Calu3 (cell line): ENCODE data around the gene ADAMTS17. TPM values are rescaled to one million over a fixed set of nuclear protein-coding genes. Genes with fewer than 3 reads are reported as not detected.

ENCODE experiments used
- BruUV-seq: library from RNA; stranded (reverse); fragments of 400-500 nt; replicated peaks from 2 replicates; lab custom pipeline; 2021; lab: Mats Ljungman, UMichigan
- CTCF ChIA-PET: fragments of 300-600 bp; sonication (Branson Sonifier 250); formaldehyde crosslinking; loops from one replicate; lab custom pipeline; 2022; ENCODE audit warnings: antibody characterized with exemption; lab: Charles Lee
- DNase-seq: peaks from one replicate; pipeline ENCODE4 v3.0.0; 2022
- H3K27ac Mint-ChIP-seq: one replicate; pipeline ENCODE4 v1.8.0; 2022; ENCODE audit warnings: mixed read lengths; ENCODE audit not compliant: unreplicated experiment
- H3K27me3 Mint-ChIP-seq: one replicate; pipeline ENCODE4 v1.8.0; 2022; ENCODE audit warnings: mixed read lengths; ENCODE audit not compliant: unreplicated experiment
- H3K36me3 Mint-ChIP-seq: one replicate; pipeline ENCODE4 v1.8.0; 2022; ENCODE audit warnings: mild to moderate bottlenecking, moderate library complexity, mixed read lengths; ENCODE audit not compliant: insufficient read depth, unreplicated experiment
- H3K4me1 Mint-ChIP-seq: one replicate; pipeline ENCODE4 v1.8.0; 2022; ENCODE audit warnings: mild to moderate bottlenecking, low read depth, mixed read lengths; ENCODE audit not compliant: unreplicated experiment
- H3K4me3 Mint-ChIP-seq: one replicate; pipeline ENCODE4 v1.8.0; 2022; ENCODE audit warnings: mild to moderate bottlenecking, low read depth, moderate library complexity, mixed read lengths; ENCODE audit not compliant: unreplicated experiment
- H3K9me3 Mint-ChIP-seq: one replicate; pipeline ENCODE4 v1.8.0; 2022; ENCODE audit warnings: low read depth, mixed read lengths; ENCODE audit not compliant: unreplicated experiment
- CTCF ChIP-seq: fragments of 200-600 bp; IDR thresholded peaks from one replicate; pipeline ENCODE4 v1.8.0; 2022; ENCODE audit warnings: antibody characterized with exemption; ENCODE audit not compliant: unreplicated experiment
- intact Hi-C: fragments of 100-400 bp; cut with micrococcal nuclease; formaldehyde crosslinking; loops from one replicate; pipeline ENCODE4 v1.10.0; 2022; ENCODE audit not compliant: unreplicated experiment
- total RNA-seq: library from RNA; stranded (reverse); gene quantifications from 2 replicates; pipeline ENCODE4 v1.2.3, GENCODE V29; 2022

Gene ADAMTS17
- total RNA-seq, 1 experiment from 2014 or later: 3.5 TPM

- CTCF ChIA-PET: no interaction called here
- Mint-ChIP-seq H3K27ac (no peak overlapping the region), H3K4me3 (no peak overlapping the region), H3K4me1 (no peaks in the 10 kb centered on the region), H3K36me3 (no peaks in the 10 kb centered on the region), H3K27me3 (peaks cover 8% of the 10 kb centered on the region), H3K9me3 (peaks cover 9% of the 10 kb centered on the region)
- intact Hi-C loops: no loop called here
- no peak for TF ChIP-seq CTCF
- no peak for DNase-seq
- no TSS peak for BruUV-seq
These were observed 288.9 kb downstream of the ADAMTS17 start for GRCh38 chr15:100052716-100053473.

GRCh38 chr15:100050877-100051786, 290.6 kb downstream of the ADAMTS17 start:
- Mint-ChIP-seq H3K36me3 (no peaks in the 10 kb centered on the region), H3K4me1 (no peaks in the 10 kb centered on the region), H3K9me3 (peaks cover 12% of the 10 kb centered on the region), H3K27me3 (no peaks in the 10 kb centered on the region), H3K27ac (no peak overlapping the region), H3K4me3 (no peak overlapping the region)
- CTCF ChIA-PET: no interaction called here
- no peak for TF ChIP-seq CTCF
- intact Hi-C loops: no loop called here
- BruUV-seq: no TSS peak
- no peak for DNase-seq

- Mint-ChIP-seq H3K4me3 (no peak overlapping the region), H3K36me3 (no peaks in the 10 kb centered on the region), H3K4me1 (no peaks in the 10 kb centered on the region), H3K27me3 (no peaks in the 10 kb centered on the region), H3K27ac (no peak overlapping the region), H3K9me3 (peaks cover 10% of the 10 kb centered on the region)
- CTCF ChIA-PET: no interaction called here
- BruUV-seq: no TSS peak
- no peak for DNase-seq
- no peak for TF ChIP-seq CTCF
- intact Hi-C loops: no loop called here
These were observed 291.6 kb downstream of the ADAMTS17 start for GRCh38 chr15:100049936-100050876.

- H3K4me3 Mint-ChIP-seq: no peak overlapping the region
- no peak overlapping the region for H3K27ac Mint-ChIP-seq
- H3K9me3 Mint-ChIP-seq: peaks cover 10% of the 10 kb centered on the region
- CTCF ChIA-PET: interaction anchor here (1.5 kb wide), 1 partner anchor 10 kb away, joined by 3 read pairs; no protein-coding TSS in a partner anchor
- H3K27me3 Mint-ChIP-seq: no peaks in the 10 kb centered on the region
- H3K4me1 Mint-ChIP-seq: no peaks in the 10 kb centered on the region
- TF ChIP-seq CTCF: no peak
- intact Hi-C loops: no loop called here
- no peak for DNase-seq
- no TSS peak for BruUV-seq
- no peaks in the 10 kb centered on the region for H3K36me3 Mint-ChIP-seq
These were observed 292.3 kb downstream of the ADAMTS17 start for GRCh38 chr15:100049483-100049882.
